ENCODE results near the gene MEAK7. TPM values are rescaled to one million over a fixed set of nuclear protein-coding genes. Genes with fewer than 3 reads are reported as not detected.

MEAK7 gene
- 10 to 100 TPM; 13.8 to 23.2 TPM for total RNA-seq

- ATAC-seq (ENCODE audit: insufficient number of reproducible peaks, low FRiP score, low read depth) (peak; percentile 89), DNase-seq (ENCODE audit: low spot score) (peak; percentile 95)
- Histone ChIP-seq H3K9me3 (no peaks in the 10 kb centered on the region), H3K27ac (peak within 1 kb of the TSS; percentile 66 to 79), H3K27me3 (replicated peaks; ENCODE audit: insufficient read depth) (no peaks in the 10 kb centered on the region), H3K4me1 (ENCODE audit: control insufficient read depth in 1 of 2, low read depth in 2 of 2) (peaks cover 16 to 20% of the 10 kb centered on the region in 2 donors), H3K36me3 (peaks cover 2% of the 10 kb centered on the region), H3K4me3 (peak within 1 kb of the TSS; percentile 89)
- TF ChIP-seq, protein P1, sequence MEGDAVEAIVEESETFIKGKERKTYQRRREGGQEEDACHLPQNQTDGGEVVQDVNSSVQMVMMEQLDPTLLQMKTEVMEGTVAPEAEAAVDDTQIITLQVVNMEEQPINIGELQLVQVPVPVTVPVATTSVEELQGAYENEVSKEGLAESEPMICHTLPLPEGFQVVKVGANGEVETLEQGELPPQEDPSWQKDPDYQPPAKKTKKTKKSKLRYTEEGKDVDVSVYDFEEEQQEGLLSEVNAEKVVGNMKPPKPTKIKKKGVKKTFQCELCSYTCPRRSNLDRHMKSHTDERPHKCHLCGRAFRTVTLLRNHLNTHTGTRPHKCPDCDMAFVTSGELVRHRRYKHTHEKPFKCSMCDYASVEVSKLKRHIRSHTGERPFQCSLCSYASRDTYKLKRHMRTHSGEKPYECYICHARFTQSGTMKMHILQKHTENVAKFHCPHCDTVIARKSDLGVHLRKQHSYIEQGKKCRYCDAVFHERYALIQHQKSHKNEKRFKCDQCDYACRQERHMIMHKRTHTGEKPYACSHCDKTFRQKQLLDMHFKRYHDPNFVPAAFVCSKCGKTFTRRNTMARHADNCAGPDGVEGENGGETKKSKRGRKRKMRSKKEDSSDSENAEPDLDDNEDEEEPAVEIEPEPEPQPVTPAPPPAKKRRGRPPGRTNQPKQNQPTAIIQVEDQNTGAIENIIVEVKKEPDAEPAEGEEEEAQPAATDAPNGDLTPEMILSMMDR (IDR thresholded peaks at IDR 0.05): no peak
Observed at GRCh38 chr16:84504420-84505248, at the start of gene MEAK7. TSS of gene MEAK7 (minus strand) at chr16:84504659. CDS start at chr16:84498086, 6,573 bp downstream.

DNA sequence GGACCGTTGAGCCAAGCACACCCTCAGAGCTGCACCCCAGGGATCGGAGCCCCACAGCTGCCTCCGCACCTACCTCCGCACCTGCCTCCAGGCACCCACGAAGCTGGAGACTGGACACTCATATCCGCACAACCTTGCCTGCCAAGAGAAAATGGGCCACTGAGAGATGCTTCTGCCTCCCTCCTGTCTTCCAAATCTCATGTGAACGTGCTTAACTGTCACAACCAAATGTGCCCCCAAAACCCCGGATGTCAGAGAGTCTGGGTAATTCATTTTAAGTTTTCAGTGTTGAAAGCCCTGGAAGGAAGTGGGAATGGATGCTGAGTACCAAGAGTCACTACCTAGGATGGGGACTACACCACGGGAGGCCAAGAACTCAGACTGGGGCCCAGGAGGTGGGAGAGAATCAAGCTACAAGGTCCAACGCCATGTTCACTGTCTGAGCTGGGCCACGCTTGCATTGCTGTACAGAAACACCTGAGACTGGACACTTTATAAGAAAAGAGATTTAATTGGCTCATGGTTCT, 49.5 kb upstream of the MEAK7 start:
- Histone ChIP-seq H3K4me3 (no peak overlapping the region), H3K27ac (no peak overlapping the region), H3K4me1 (ENCODE audit: control insufficient read depth in 1 of 2, low read depth in 2 of 2) (no peaks in the 10 kb centered on the region), H3K36me3 (no peaks in the 10 kb centered on the region), H3K27me3 (replicated peaks; ENCODE audit: insufficient read depth) (no peaks in the 10 kb centered on the region), H3K9me3 (no peaks in the 10 kb centered on the region)
- no peak for ATAC-seq (ENCODE audit: insufficient number of reproducible peaks, low FRiP score, low read depth)
- TF ChIP-seq, protein P1 (IDR thresholded peaks at IDR 0.05): no peak
- no peak for DNase-seq (ENCODE audit: low spot score)

- no peaks in the 10 kb centered on the region for H3K27me3 ChIP-seq (replicated peaks; ENCODE audit: insufficient read depth)
- no peaks in the 10 kb centered on the region for H3K36me3 ChIP-seq
- ATAC-seq (ENCODE audit: insufficient number of reproducible peaks, low FRiP score, low read depth): no peak
- H3K4me3 ChIP-seq: no peak overlapping the region
- TF ChIP-seq, protein P1 (IDR thresholded peaks at IDR 0.05): no peak
- DNase-seq (ENCODE audit: low spot score): no peak
- no peaks in the 10 kb centered on the region for H3K4me1 ChIP-seq (ENCODE audit: control insufficient read depth in 1 of 2, low read depth in 2 of 2)
- no peaks in the 10 kb centered on the region for H3K9me3 ChIP-seq
- no peak overlapping the region for H3K27ac ChIP-seq
Observed at GRCh38 chr16:84552135-84552534, 47.7 kb upstream of the MEAK7 start.

GRCh38 chr16:84550096-84550495, 45.6 kb upstream of the MEAK7 start:
- Histone ChIP-seq H3K27ac (no peak overlapping the region), H3K27me3 (replicated peaks; ENCODE audit: insufficient read depth) (no peaks in the 10 kb centered on the region), H3K36me3 (no peaks in the 10 kb centered on the region), H3K9me3 (no peaks in the 10 kb centered on the region), H3K4me1 (ENCODE audit: control insufficient read depth in 1 of 2, low read depth in 2 of 2) (no peaks in the 10 kb centered on the region), H3K4me3 (no peak overlapping the region)
- DNase-seq (ENCODE audit: low spot score): no peak
- no peak for ATAC-seq (ENCODE audit: insufficient number of reproducible peaks, low FRiP score, low read depth)
- TF ChIP-seq, protein P1 (IDR thresholded peaks at IDR 0.05): no peak

DNA sequence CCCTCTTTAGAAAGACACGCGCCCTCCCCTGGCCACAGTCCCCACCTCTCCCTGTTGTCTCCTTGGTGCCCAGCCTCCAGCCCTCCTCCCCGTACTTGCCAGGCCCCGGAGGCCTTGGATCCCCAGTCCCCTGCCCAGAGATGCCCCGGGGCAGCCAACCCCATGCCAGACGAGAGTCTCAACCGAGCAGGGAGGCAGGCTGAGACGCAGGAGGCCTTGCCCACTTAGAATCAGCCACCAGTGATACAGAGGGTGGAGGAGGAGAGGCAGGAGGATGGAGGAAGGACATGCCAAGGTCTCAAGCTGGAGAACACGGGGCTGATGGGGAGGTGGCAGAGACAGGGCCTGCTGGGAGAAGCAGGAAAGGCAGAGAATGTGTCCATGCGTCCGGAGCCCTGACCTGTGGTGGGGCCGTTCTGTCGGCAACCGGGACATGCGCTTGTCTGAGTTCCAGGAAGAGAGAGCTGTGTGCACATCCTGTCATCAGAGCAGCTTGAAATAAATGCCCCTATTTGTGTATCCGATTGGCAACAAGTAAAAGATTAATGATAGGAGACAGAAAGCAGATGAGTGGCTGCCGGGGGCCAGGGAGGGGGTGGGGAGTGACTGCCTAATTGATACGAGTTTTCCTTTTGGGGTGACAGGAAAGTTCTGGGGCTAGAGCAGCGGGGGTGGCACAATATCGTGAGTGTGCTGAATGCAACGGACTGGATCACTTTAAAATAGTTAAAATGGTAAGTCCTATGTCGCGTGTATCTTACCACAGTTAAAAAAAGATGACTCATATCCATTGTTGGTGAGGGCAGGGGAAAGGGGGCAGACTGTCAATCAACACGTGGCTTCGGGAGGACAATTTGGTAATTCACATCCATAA, 44.7 kb upstream of the MEAK7 start:
- Histone ChIP-seq H3K36me3 (no peaks in the 10 kb centered on the region), H3K27me3 (replicated peaks; ENCODE audit: insufficient read depth) (no peaks in the 10 kb centered on the region), H3K4me3 (no peak overlapping the region), H3K4me1 (ENCODE audit: control insufficient read depth in 1 of 2, low read depth in 2 of 2) (no peaks in the 10 kb centered on the region), H3K9me3 (no peaks in the 10 kb centered on the region), H3K27ac (no peak overlapping the region)
- TF ChIP-seq, protein P1 (IDR thresholded peaks at IDR 0.05): no peak
- no peak for ATAC-seq (ENCODE audit: insufficient number of reproducible peaks, low FRiP score, low read depth)
- no peak for DNase-seq (ENCODE audit: low spot score)
